ENCODE results near the gene FST. TPM values are rescaled to one million over a fixed set of nuclear protein-coding genes. Genes with fewer than 3 reads are reported as not detected.

Gene FST
- total and polyA plus RNA-seq, 2 of the 13 experiments (the other 11 are each of a cell fraction or from before 2014, with no cell fraction given) = 38.6 to 136 TPM

- TF ChIP-seq, protein P1, sequence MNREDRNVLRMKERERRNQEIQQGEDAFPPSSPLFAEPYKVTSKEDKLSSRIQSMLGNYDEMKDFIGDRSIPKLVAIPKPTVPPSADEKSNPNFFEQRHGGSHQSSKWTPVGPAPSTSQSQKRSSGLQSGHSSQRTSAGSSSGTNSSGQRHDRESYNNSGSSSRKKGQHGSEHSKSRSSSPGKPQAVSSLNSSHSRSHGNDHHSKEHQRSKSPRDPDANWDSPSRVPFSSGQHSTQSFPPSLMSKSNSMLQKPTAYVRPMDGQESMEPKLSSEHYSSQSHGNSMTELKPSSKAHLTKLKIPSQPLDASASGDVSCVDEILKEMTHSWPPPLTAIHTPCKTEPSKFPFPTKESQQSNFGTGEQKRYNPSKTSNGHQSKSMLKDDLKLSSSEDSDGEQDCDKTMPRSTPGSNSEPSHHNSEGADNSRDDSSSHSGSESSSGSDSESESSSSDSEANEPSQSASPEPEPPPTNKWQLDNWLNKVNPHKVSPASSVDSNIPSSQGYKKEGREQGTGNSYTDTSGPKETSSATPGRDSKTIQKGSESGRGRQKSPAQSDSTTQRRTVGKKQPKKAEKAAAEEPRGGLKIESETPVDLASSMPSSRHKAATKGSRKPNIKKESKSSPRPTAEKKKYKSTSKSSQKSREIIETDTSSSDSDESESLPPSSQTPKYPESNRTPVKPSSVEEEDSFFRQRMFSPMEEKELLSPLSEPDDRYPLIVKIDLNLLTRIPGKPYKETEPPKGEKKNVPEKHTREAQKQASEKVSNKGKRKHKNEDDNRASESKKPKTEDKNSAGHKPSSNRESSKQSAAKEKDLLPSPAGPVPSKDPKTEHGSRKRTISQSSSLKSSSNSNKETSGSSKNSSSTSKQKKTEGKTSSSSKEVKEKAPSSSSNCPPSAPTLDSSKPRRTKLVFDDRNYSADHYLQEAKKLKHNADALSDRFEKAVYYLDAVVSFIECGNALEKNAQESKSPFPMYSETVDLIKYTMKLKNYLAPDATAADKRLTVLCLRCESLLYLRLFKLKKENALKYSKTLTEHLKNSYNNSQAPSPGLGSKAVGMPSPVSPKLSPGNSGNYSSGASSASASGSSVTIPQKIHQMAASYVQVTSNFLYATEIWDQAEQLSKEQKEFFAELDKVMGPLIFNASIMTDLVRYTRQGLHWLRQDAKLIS (CRISPR knock-in tag; IDR thresholded peaks at IDR 0.05) = peak; percentile 90; the same call in 1 of the 2 replicates
- TF ChIP-seq, protein P2, sequence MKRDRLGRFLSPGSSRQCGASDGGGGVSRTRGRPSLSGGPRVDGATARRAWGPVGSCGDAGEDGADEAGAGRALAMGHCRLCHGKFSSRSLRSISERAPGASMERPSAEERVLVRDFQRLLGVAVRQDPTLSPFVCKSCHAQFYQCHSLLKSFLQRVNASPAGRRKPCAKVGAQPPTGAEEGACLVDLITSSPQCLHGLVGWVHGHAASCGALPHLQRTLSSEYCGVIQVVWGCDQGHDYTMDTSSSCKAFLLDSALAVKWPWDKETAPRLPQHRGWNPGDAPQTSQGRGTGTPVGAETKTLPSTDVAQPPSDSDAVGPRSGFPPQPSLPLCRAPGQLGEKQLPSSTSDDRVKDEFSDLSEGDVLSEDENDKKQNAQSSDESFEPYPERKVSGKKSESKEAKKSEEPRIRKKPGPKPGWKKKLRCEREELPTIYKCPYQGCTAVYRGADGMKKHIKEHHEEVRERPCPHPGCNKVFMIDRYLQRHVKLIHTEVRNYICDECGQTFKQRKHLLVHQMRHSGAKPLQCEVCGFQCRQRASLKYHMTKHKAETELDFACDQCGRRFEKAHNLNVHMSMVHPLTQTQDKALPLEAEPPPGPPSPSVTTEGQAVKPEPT (CRISPR knock-in tag; IDR thresholded peaks at IDR 0.05; ENCODE audit: low read depth) = no peak
- TF ChIP-seq ZC3H13 (CRISPR knock-in tag; IDR thresholded peaks at IDR 0.05) = peak; percentile 63; the same call in 1 of the 2 replicates
- peak; percentile 46; the same call in 1 of the 2 replicates for TF ChIP-seq ZBTB7B (CRISPR knock-in tag; IDR thresholded peaks at IDR 0.05)
- no peak for TF ChIP-seq KLF12 (CRISPR knock-in tag; IDR thresholded peaks at IDR 0.05; ENCODE audit: borderline replicate concordance)
- TF ChIP-seq ZFX (CRISPR knock-in tag; IDR thresholded peaks at IDR 0.05; ENCODE audit: low read depth) = 0 out of 2 replicates have a peak, but pooled peaks have one; percentile 4
- TF ChIP-seq HDAC1 (CRISPR knock-in tag; IDR thresholded peaks at IDR 0.05) = peak; percentile 57
- no peak for TF ChIP-seq NFATC3 (CRISPR knock-in tag; IDR thresholded peaks at IDR 0.05)
- TF ChIP-seq MAZ (IDR thresholded peaks at IDR 0.05; ENCODE audit: borderline replicate concordance, low read depth, low read length) = 0 out of 2 replicates have a peak, but pooled peaks have one; percentile 48
- no peak; the same call in 1 of the 2 replicates for TF ChIP-seq MAZ (CRISPR knock-in tag; IDR thresholded peaks at IDR 0.05; ENCODE audit: low read depth)
- no peak for TF ChIP-seq MAF1 (CRISPR knock-in tag; IDR thresholded peaks at IDR 0.05; ENCODE audit: borderline replicate concordance)
- TF ChIP-seq ZEB1 (IDR thresholded peaks at IDR 0.05; ENCODE audit: insufficient replicate concordance, low read depth) = no peak
- TF ChIP-seq IKZF4 (CRISPR knock-in tag; IDR thresholded peaks at IDR 0.05; ENCODE audit: borderline replicate concordance, low read depth, not compliant biosample characterization) = no peak
- 0 out of 2 replicates have a peak, but pooled peaks have one; percentile 61 for TF ChIP-seq ZNF670 (CRISPR knock-in tag; IDR thresholded peaks at IDR 0.05; ENCODE audit: borderline replicate concordance)
- 0 out of 2 replicates have a peak, but pooled peaks have one; percentile 15 for TF ChIP-seq KAT8 (CRISPR knock-in tag; IDR thresholded peaks at IDR 0.05)
- no peak for TF ChIP-seq BCL3 (CRISPR knock-in tag; IDR thresholded peaks at IDR 0.05)
- TF ChIP-seq ZNF33B (CRISPR knock-in tag; IDR thresholded peaks at IDR 0.05) = no peak
- no peak for TF ChIP-seq FOXO1 (CRISPR knock-in tag; IDR thresholded peaks at IDR 0.05)
- no peak for TF ChIP-seq FIP1L1 (IDR thresholded peaks at IDR 0.05; ENCODE audit: borderline replicate concordance, insufficient read depth, low read depth, low read length)
- no peak for TF ChIP-seq ZNF136 (CRISPR knock-in tag; IDR thresholded peaks at IDR 0.05; ENCODE audit: low read depth)
- TF ChIP-seq EHMT2 (IDR thresholded peaks at IDR 0.05; ENCODE audit: borderline replicate concordance, low read depth, low read length) = no peak
- 0 out of 2 replicates have a peak, but pooled peaks have one; percentile 19 for TF ChIP-seq ZBTB7A (CRISPR knock-in tag; IDR thresholded peaks at IDR 0.05)
These were observed at the start of gene FST (continued) for GRCh38 chr5:53480416-53481158.

All from HepG2 (cell line).